GM19099 (cell line): Measurements from ENCODE around the gene DENND1B.

Source experiments
- POLR2A ChIP-seq: IDR thresholded peaks from 3 replicates; pipeline ENCODE4 v1.6.1; 2011; ENCODE audit warnings: low read depth; ENCODE audit not compliant: insufficient read length; ENCODE audit errors: extremely low read depth

The DENND1B gene

DNA sequence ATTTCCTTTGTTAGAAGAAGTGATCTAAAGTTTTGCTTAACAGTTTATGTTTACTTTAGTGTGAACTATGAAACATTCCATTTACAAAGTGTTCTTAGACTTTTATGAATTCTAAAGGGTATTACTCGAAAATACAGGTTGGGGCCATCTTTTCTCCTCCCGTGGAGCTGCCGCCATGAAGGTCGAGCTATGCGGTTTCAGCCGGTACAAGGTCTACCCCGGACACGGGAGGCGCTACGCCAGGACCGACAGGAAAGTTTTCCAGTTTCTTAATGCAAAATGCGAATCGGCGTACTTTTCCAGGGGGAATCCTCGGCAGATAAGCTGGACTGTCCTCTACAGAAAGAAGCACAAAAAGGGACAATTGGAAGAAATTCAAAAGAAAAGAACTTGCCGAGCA lies 39.8 kb downstream of the DENND1B start:
- TF ChIP-seq POLR2A = no peak

DNA sequence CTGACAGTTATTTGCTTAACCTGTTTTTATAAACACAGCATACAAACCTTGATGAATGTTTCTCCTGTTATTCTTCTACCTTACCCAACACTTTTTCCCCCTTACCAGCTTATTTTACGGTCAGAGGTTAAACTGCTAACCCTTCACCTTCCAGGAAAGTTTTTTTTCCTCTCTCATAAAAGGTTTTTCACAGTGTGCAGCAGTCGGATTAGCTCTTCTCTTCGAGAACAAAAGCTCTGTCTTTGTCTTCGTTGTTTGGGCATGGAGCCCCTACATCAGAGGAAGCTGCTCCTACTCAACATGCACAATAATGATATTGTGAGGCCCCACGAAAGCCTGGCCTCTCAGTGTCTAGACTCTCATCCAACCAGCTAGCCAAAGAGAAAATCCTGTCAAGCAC lies 42.0 kb downstream of the DENND1B start:
- TF ChIP-seq POLR2A = no peak

DNA sequence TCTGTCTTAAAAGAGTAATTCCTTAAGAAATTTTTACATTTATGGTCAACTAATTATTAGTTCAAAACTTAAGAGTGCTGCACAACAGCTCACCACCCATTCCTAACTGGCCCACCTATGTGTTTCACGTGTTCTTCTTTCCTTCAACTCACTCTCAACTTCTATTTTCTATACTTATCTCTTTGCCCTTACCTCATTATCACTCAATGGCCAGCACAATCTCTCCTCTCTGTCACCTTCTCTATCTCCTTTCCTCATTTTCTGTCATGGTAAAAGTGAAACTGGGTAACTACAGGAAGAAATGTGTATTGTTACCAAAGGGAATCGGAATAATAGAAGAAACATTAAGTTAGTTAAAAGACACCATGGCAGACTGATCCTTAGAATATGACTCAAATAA lies 43.1 kb downstream of the DENND1B start:
- TF ChIP-seq POLR2A = no peak

DNA sequence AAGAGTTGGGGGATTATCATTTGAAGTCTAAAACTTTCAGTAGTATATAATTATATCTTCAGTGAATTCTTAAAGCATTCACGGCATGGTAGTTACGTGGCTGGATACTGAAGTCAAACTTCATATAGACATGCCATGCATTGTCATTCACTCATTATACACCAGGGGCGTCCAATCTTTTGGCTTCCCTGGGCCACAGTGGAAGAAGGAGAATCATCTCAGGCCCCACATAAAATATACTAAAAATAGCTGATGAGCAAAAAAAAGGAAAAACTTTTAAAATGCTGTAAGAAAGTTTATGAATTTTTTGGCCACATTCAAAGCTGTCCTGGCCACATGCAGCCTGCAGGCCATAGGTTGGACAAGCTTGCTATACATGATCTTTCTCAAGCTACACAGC lies 43.8 kb downstream of the DENND1B start:
- TF ChIP-seq POLR2A = no peak

DNA sequence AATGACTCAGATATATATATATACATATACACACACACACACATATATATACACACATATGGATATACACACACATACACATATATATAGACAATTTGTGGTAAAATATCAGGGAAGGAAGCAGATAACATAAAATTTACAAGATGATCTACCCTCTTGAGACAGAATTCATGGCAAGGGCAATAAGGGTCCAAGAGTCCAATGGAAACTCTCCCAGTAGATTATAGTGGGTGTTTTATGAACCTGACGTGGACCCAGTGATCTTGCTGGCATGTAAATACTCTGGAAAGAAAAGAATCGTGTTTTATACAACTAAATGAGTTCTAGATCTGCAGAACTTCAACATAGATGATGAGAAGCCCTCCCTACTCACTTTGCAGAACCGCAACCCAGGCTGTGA lies 49.3 kb downstream of the DENND1B start:
- no peak for TF ChIP-seq POLR2A

DNA sequence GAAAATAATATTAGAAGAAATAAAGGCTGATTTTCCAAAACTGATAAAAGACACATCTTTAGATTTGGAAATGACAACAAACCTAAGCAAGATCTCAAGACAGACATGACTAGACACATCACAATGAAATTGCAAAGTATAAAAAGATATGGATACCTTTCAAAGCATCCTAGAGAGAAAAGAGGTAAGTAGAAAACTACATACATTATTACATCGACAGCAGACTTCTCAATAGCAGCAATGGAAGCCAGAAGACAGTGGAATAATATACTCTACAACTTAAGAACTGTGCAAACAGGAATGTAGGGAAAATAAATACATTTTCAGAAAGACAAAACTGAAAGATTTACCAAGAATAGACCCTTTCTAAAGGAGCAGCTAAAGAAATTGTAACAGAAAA lies 50.2 kb downstream of the DENND1B start:
- TF ChIP-seq POLR2A = no peak

DNA sequence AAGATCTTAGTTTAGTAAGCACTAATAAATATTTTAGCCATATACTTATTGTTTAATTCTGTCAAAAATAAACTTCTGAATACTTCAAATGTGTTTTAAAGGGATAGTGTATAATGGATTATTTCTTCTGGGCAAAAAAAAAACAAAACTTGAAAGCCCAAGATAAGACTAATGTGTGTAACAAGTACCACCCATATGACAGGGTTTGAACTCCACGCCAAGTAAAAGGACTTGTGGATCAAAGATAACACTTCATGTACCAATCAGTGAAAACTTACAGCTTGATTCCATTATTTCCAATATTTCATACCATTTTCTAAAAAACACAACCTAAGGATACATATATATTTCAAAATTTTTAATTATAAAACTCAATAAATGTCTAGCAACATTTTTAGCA lies 59.5 kb downstream of the DENND1B start:
- TF ChIP-seq POLR2A = no peak

DNA sequence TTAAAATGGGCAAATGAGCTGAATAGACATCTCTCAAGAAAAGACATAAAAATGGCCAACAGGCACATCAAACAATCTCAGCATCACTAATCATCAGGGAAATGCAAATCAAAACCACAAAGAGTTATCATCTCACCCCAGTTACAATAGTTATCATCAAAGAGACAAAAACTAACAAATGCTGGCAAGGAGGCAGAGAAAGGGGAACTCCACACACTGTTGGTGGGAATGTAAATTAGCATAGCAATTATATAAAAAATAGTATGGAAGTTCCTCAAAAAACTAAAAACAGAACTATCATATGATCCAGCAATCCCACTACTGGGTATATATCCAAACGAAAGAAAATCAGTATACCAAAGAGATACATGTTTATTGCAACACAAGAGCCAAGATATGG lies 68.7 kb downstream of the DENND1B start:
- no peak for TF ChIP-seq POLR2A

DNA sequence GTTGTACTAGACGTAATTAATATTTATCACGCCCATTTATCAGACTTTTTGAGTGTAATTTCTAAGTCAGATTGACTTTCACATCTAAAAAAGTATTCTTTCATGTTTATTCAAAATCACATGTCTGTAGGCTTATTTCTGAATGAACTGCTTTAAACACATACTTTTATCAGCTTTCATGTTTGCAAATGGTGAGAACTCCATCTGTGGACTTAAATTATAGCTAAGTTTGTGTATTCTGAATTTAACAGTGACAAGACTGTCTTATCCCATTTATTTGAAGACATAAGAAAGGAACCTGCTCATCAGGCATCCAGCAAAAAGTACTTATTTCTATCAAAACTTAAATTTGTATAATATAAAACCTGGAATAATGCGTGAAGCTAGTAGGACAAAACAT lies 69.3 kb downstream of the DENND1B start:
- no peak for TF ChIP-seq POLR2A

DNA sequence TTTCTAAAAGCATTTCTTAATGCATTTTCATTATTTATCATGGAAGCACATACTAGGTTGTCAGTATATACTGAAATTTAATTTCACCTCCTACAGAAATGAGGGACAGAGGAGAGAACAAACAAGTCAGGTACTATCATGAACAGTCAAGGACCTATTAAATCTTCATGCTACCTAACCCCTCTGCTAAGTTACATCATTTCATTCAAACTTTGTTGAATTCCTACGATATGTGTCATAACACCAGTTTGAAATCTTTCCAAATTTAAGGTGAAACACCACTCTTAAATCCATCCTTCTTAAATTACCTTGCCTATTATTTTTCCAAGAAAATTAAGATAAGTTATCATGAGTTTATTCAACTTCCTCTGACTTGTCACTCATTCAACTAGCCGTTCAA lies 78.9 kb downstream of the DENND1B start:
- TF ChIP-seq POLR2A = no peak

DNA sequence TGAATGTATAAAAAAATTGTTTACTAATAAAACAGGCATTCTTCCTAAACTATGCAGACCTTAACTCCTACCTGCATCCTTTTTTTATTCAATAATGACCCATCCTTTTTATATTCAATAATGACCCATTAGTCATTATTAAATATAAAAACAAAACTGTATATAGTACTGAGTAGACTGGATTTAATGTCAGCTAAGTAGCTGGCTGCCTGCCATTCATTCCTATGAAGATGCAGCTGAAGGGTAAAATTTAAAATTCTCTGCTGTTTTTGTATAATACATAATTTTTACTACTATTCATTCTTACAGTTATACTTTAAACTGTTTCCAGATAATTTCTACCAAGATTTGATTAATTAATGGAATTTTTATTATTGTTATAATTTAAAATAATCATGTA lies 79.3 kb downstream of the DENND1B start:
- TF ChIP-seq POLR2A = no peak

DNA sequence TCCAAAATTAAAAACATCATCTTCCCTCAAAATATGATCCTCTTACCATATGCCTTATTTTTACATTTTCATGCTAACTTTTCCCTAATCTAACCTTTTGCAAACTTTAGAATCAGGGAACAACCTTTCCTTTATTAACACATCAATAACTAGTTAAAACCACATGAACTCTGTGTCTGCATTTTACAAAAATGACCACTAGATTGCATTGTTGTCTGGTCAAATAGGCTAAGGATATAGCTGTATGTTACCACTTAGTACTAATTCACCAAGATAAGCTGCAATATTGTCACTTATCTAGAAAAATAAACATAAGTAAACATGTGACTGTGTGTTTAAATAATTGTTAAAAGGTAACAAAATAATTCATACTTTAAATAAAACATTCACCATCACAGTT lies 82.3 kb downstream of the DENND1B start:
- TF ChIP-seq POLR2A = no peak

DNA sequence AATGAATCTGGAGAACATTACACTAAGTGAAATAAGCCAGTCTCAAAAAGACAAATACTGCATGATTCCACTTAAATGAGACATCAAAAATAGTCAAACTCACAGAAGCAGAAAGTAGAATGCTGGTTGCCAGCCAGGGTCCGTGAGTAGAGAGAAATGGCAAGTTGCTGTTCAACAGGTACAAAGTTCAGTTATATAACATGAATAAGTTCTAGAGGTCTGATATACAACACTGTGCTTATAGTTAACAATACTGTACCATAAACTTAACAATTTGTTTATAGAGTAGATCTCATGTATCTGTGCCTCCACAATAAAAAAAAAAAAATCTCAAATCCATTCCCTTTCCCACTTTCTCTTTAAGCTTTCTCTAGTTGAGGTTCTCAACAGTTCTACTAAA lies 83.5 kb downstream of the DENND1B start:
- TF ChIP-seq POLR2A = no peak

DNA sequence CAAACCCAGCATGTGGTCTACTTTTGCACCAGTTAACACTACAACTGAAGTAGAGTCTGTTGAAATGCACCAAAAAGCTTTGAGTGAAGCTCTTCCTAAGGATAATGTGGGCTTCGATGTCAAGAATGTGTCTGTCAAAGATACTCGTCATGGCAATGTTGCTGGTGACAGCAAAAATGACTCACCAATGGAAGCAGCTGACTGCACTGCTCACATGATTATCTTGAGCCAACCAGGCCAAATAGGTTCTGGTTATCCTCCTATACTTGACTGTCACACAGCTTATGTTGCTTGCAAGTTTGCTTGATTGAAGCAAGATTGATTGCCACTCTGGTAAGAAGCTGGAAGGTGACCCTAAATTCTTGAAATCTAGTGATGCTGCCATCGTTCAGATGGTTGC lies 85.2 kb downstream of the DENND1B start:
- no peak for TF ChIP-seq POLR2A

DNA sequence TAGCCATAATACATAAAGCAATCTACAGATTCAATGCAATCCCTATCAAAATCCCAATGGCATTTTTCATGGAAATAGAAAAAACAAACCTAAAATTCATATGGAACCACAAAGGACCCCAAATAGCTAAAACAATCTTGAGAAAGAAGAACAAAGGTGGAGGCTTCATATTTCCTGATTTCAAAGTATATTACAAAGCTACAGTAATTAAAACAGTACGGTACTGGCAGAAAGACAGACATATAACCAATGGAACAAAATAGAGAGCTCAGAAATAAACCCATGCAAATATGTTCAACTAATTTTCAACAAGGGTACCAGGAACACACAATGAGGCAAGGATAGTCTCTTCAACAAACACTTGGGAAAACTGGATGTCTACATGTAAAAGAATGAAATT lies 87.0 kb downstream of the DENND1B start:
- no peak for TF ChIP-seq POLR2A

DNA sequence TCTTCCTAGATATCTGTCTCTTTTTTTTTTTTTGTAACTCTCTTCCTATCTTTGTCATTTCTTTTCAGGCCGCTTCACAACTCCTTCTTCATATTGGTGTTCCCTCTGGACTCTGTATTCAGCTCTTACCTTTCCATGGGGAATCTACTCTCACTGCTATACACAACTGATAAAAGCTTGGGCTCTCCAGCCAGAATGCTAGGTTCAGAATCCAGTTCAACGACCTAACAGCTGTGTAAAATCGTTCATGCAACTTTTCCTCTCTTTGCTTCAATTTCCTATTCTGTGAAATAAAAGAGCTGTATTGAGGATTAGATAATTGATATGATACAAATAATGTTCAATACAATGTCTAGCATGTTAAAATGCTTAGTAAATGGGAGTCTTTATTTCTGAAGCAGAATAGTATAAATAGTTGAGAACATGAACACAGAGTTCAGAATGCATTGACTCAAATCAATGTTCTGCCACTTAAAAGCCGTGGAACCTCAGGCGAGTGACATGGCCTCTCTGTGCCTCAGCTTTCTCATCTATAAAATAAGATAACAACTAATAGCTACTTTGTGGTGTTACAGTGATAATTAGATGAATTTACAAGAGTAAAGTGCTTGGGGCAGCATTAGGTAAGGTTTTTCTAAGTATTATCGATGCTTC lies 88.5 kb downstream of the DENND1B start:
- no peak for TF ChIP-seq POLR2A

DNA sequence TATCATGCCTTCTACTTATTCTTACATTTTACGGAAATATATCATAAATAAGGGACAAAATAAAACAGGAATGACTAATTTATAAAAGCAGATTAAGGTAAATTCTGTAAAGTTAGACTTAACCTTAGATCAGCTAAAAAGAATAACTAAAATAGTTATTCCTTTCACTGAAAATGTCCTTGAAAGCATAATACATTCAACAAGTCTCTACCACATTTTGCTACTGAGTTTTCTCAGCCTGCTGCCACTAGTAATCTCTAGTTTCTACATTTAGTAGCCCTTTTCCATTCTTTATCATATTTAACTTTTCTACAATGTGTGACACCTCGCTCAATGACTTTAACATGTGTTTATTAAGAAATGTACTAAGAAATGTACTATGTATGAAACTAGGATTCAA lies 89.0 kb downstream of the DENND1B start:
- no peak for TF ChIP-seq POLR2A
